CD4-positive, alpha-beta T cell (primary cell): Measurements from ENCODE around the gene KRTCAP2. TPM values are rescaled to one million over a fixed set of nuclear protein-coding genes. Genes with fewer than 3 reads are reported as not detected.
A peak's percentile ranks its signal among the peaks of the same experiment; 100 is the strongest.

Experiments
- ATAC-seq: fragments of 200-7000 bp; cut with Tn5 transposase; one replicate; pipeline ENCODE4 v1.10.0; 2022; ENCODE audit warnings: mild to moderate bottlenecking; ENCODE audit not compliant: poor library complexity
- CTCF ChIA-PET: fragments of 350-600 bp; sonication (Branson Sonifier 250); formaldehyde crosslinking; loops from one replicate; lab custom pipeline; 2021; ENCODE audit warnings: antibody characterized with exemption, inconsistent platforms; lab: Charles Lee
- POLR2A ChIA-PET: fragments of 350-600 bp; sonication (Branson Sonifier 250); formaldehyde crosslinking; loops from one replicate; lab custom pipeline; 2021; ENCODE audit warnings: antibody characterized with exemption, inconsistent platforms; lab: Charles Lee
- DNase-seq, 14 experiments: peaks; one replicate each; pipeline ENCODE4 v3.0.0-alpha.2; 2013 to 2020; ENCODE audit warnings: mixed read lengths in 2 of 14
- H3K27ac ChIP-seq, 2 donors: one replicate each; pipeline versions ENCODE4 v1.5.1 to v1.7.0; 2013; ENCODE audit warnings: low read length in 2 of 2, low read depth in 1 of 2, mild to moderate bottlenecking in 1 of 2
- H3K27me3 ChIP-seq, 2 experiments: 1 replicate in 1 of 2; 2 replicates in 1 of 2; pipeline versions ENCODE4 v1.6.1 to v1.7.0; 2013; ENCODE audit warnings: low read length in 2 of 2, control low read depth in 1 of 2, mild to moderate bottlenecking in 1 of 2, moderate library complexity in 1 of 2; ENCODE audit not compliant: insufficient read depth in 2 of 2, control insufficient read depth in 1 of 2
- H3K36me3 ChIP-seq: one replicate; pipeline ENCODE4 v1.6.1; 2013; ENCODE audit warnings: low read length, control low read depth; ENCODE audit not compliant: insufficient read depth
- H3K4me1 ChIP-seq: one replicate; pipeline ENCODE4 v1.6.1; 2013; ENCODE audit warnings: low read length, control low read depth; ENCODE audit not compliant: insufficient read depth
- H3K4me3 ChIP-seq: one replicate; pipeline ENCODE4 v1.5.1; 2013; ENCODE audit warnings: mild to moderate bottlenecking, low read length, moderate library complexity
- H3K9me3 ChIP-seq, 2 experiments: 1 replicate in 1 of 2; 2 replicates in 1 of 2; pipeline versions ENCODE4 v1.6.1 to v1.7.0; 2013; ENCODE audit warnings: low read length in 2 of 2, mild to moderate bottlenecking in 2 of 2, control low read depth in 1 of 2, moderate library complexity in 1 of 2; ENCODE audit not compliant: control insufficient read depth in 1 of 2, insufficient read depth in 1 of 2
- H3K27ac Mint-ChIP-seq: one replicate; pipeline ENCODE4 v1.8.0; 2020; ENCODE audit warnings: mixed read lengths
- H3K27me3 Mint-ChIP-seq: one replicate; pipeline ENCODE4 v1.8.0; 2021; ENCODE audit warnings: mixed read lengths
- H3K36me3 Mint-ChIP-seq: one replicate; pipeline ENCODE4 v1.8.0; 2021; ENCODE audit warnings: low read depth, mixed read lengths
- H3K4me1 Mint-ChIP-seq: one replicate; pipeline ENCODE4 v1.8.0; 2021; ENCODE audit warnings: low read depth, mixed read lengths
- H3K4me3 Mint-ChIP-seq: one replicate; pipeline ENCODE4 v1.8.0; 2020; ENCODE audit warnings: mild to moderate bottlenecking, mixed read lengths
- H3K9me3 Mint-ChIP-seq: one replicate; pipeline ENCODE4 v1.8.0; 2020; ENCODE audit warnings: mixed read lengths
- CTCF ChIP-seq: fragments of 200-600 bp; IDR thresholded peaks from one replicate; pipeline ENCODE4 v1.8.0; 2022; ENCODE audit warnings: antibody characterized with exemption, mild to moderate bottlenecking
- intact Hi-C, 2 experiments: fragments of 100-400 bp; cut with DNase I in 1 of 2; cut with micrococcal nuclease in 1 of 2; formaldehyde crosslinking; loops; one replicate each; pipeline versions ENCODE4 v1.15.1 to v1.9.0; 2023 to 2025; cut with DNase I, micrococcal nuclease
- total RNA-seq, 174 experiments: library from RNA in 2 of 174; stranded (reverse) in 2 of 174; gene quantifications; one replicate each; pipeline ENCODE4 v1.2.3 and lab custom pipeline; 2021 to 2026

Gene KRTCAP2
- total RNA-seq, 2 experiments from 2014 or later = 77.8 TPM

DNA sequence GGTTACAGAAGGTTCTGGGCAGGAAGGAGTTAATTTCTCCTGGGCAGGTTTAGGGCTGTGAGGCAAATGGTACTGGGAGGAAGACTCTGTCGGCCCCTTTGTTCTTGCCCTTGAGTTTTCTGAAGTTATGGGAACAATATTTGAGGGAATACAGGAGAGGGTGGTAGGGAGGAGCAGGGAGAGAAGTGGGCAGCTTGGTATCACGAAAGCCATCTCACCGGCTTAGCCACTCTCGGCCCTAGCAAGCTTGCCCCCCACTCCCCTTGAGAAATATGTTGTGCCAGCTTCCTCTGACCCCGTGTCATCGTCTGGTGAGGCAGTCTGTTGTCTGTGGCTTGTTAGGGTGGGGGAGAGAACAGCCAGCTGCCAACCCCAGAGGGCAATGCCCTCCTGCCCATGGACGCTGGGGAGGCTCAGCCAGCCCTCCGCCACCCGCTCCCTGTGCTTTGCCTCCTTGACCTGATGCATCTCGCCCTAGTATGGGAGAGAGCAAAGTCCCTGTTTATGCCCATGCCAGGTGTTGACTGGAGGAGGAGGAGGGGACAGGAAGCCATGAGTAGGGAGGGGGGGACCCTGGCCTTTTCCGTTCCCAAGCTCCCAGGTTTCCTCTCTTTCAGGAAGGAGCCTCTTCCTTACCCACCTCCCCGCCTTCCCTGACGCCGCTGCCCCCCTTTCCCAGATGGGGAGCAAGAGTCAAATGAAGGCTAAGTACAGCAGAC is 44.2 kb downstream of the KRTCAP2 start:
- POLR2A ChIA-PET = interaction anchor here (0.6 to 1.9 kb wide), 4 partner anchors 40 to 65 kb away, joined by 3 to 9 read pairs (median 4); partner anchors contain the start of gene KRTCAP2
- Histone ChIP-seq H3K9me3 (no peaks in the 10 kb centered on the region), H3K27ac (no peak overlapping the region), H3K4me3 (peak overlapping the region; percentile 59), H3K4me1 (peaks cover 41% of the 10 kb centered on the region), H3K27me3 (peaks cover 7 to 15% of the 10 kb centered on the region in 2 experiments), H3K36me3 (no peaks in the 10 kb centered on the region)
- peak overlapping the region; percentile 82 for H3K27ac Mint-ChIP-seq
- no peaks in the 10 kb centered on the region for H3K9me3 Mint-ChIP-seq
- peak in 3 of 14 experiments; percentile 30 to 36 (median 33) for DNase-seq
- intact Hi-C loops = loop anchor here (5.0 kb wide), 2 partner anchors 37 to 38 kb away; no protein-coding TSS in a partner anchor
- peaks cover 38% of the 10 kb centered on the region for H3K4me1 Mint-ChIP-seq
- ATAC-seq = no peak
- peaks cover 20% of the 10 kb centered on the region for H3K36me3 Mint-ChIP-seq
- peaks cover 29% of the 10 kb centered on the region for H3K27me3 Mint-ChIP-seq
- no peak for TF ChIP-seq CTCF
- peak overlapping the region; percentile 81 for H3K4me3 Mint-ChIP-seq
- CTCF ChIA-PET = interaction anchor here (0.9 kb wide), 1 partner anchor 38 kb away, joined by 4 read pairs; no protein-coding TSS in a partner anchor

DNA sequence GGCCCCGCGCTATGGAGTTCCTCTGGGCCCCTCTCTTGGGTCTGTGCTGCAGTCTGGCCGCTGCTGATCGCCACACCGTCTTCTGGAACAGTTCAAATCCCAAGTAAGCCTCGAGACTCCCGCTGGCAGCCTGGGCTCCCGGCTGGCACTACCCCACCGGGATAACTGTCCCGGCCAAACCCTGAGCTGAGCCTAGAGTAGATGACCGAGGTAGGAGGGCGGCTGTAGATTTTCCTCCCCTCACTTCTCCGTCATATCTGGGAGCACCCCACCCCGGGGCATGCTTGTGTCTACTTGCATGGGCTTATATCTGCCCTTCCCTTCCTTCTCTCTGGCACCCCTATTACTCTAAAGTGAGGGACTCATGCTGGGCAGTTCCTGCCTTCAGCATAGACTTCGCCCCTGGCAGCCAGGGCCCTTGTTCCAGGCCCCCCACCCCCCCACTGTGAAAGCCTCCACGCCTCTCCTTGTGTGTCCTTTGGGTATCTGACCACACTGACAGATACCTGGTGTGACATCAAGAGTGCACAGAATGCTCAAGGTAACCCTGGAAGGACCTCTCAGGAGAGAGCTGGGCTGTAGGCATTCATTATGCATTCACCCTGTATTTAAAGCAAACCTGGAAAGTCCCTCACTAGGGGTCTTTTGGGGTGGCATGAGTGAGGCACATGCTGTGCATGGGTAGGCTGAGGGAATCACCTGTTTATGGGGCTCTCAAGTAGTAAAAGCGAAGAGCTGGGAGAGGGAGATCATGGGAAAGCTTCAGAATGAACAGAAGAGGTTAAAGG is 44.9 kb downstream of the KRTCAP2 start:
- POLR2A ChIA-PET = interaction anchor here (0.6 to 1.9 kb wide), 4 partner anchors 40 to 65 kb away, joined by 3 to 9 read pairs (median 4); partner anchors contain the start of gene KRTCAP2
- ATAC-seq (no peak), DNase-seq (peak in 2 of 14 experiments; percentile 34 to 37)
- Mint-ChIP-seq H3K36me3 (peaks cover 16% of the 10 kb centered on the region), H3K4me1 (peaks cover 38% of the 10 kb centered on the region), H3K4me3 (peak overlapping the region; percentile 81), H3K27ac (peak overlapping the region; percentile 82), H3K9me3 (no peaks in the 10 kb centered on the region), H3K27me3 (peaks cover 29% of the 10 kb centered on the region)
- intact Hi-C loops = loop anchor here (5.0 kb wide), 2 partner anchors 36 to 39 kb away; no protein-coding TSS in a partner anchor
- Histone ChIP-seq H3K4me1 (peaks cover 41% of the 10 kb centered on the region), H3K4me3 (peak overlapping the region; percentile 59), H3K27ac (no peak overlapping the region), H3K36me3 (no peaks in the 10 kb centered on the region), H3K27me3 (peaks cover 7 to 15% of the 10 kb centered on the region in 2 experiments), H3K9me3 (no peaks in the 10 kb centered on the region)
- CTCF ChIA-PET = no interaction called here
- TF ChIP-seq CTCF = no peak
